Stimulated activated CD4-positive, alpha-beta T cell treated with anti-CD3 and anti-CD28 coated beads, Interleukin-4, amount 100 ng/mL, for 24 hours (primary cell): Measurements from ENCODE around the gene ROR1.
A peak's percentile ranks its signal among the peaks of the same experiment; 100 is the strongest.

Experiments used
- DNase-seq: peaks from one replicate; pipeline ENCODE4 v3.0.0-alpha.2; 2020

Gene ROR1

DNA sequence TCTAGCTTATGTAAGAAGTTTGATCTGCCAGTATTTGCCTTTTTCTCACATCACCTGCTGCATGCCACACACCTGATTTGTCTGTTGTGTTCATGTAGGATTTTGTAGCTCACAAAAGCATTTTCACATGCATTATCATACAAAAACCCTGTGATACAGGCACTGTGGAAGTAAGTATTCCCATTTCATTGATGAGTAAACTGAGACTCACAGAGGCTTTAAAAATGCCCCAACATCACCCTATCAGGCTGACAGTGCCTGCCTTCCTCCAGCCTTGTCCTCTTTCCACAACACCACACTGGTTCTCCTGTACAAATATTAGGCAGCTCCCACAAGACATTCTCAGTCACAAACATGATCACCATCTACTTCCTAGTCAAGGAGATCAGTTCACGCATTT lies 343.7 kb downstream of the ROR1 start:
- no peak for DNase-seq

GRCh38 chr1:64121766-64122385 lies 348.1 kb downstream of the ROR1 start:
- no peak for DNase-seq

- no peak for DNase-seq
Measured at GRCh38 chr1:64122588-64122987, 348.8 kb downstream of the ROR1 start.

- no peak for DNase-seq
Measured at GRCh38 chr1:64124704-64125440, 351.1 kb downstream of the ROR1 start.

DNA sequence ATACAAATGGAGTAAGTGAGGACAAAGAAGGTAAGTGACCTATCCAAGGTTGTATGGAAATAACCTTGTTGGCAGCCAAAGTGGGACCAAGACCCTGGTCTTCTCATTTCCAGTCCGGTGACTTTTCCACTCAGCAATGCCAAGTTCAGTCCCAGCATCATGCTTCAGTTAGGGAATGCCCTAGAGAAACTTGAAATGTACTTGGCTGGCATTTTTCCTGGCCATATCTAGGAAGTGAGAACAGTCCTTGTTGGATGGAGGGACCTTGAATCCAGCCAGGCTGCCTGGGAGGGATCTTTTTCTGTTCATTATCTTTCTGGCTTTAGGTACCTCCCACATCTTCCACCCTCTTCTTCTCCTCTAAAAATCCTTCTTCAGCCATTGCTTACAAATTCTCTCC lies 352.8 kb downstream of the ROR1 start:
- DNase-seq, result no peak

DNA sequence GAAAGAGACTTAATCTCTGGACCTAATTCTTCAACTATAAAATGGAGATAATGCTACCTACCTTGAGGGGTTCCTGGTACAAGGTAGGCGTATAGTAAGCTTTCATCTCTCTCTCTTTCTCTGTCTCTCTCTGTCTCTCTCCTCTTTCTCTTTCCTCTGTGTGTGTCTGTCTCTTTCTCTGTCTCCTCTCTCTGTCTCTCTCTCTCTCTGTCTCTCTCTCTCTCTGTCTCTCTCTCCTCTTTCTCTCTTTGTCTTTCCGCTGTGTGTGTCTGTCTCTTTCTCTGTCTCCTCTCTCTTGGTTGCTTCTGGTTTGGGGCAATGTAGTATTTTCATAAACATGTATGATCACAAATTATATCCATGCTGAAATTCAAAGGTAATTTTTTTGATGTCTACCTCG lies 353.5 kb downstream of the ROR1 start:
- DNase-seq, result no peak

- DNase-seq, result no peak
Measured at GRCh38 chr1:64129701-64130100, 355.9 kb downstream of the ROR1 start.

DNA sequence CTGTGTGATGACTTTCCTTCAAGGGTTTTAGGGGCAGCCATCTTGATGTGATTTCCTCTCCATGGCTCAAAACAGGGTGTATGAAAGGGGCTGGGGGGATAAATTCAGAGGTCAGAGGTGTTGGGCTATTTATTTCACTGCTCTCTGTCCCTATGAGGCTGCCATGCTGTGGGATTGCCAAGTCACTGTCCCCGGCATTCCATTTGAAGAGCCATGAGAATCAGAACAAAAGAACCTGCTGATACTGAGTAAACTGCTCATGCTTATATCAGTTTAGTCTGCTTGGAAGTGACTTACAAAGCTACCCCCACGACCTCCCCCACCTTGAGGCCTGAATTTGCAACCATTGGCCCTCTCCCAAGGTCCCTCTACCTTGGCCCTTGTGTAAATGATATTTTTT lies 357.3 kb downstream of the ROR1 start:
- no peak for DNase-seq

DNA sequence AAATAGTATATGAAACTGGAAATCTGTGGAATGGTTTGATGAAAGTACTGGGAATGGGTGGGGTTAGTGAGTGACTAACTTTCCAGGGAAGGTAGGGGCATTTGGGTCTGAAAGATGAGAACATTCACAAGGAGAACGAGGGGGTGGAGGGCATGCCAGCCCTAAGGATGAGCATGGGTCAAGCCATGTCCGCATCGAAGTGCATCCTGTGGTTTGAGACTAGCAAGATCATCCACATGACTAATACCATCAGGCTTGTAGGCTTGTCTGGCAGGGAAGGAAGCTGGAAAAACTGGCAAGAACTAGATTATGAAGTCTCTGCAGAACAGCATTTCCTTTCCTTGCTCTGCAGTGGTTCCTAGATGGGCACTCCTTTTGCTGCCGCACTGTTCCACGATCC lies 359.2 kb downstream of the ROR1 start:
- no peak for DNase-seq

GRCh38 chr1:64135462-64136223 lies 361.8 kb downstream of the ROR1 start:
- no peak for DNase-seq

- no peak for DNase-seq
Measured at GRCh38 chr1:64136296-64136695, 362.5 kb downstream of the ROR1 start.

- DNase-seq, result peak; percentile 70
Measured at GRCh38 chr1:64136752-64137411, 363.1 kb downstream of the ROR1 start.

- no peak for DNase-seq
Measured at GRCh38 chr1:64137412-64137803, 363.6 kb downstream of the ROR1 start.

GRCh38 chr1:64139877-64140276 lies 366.1 kb downstream of the ROR1 start:
- DNase-seq, result no peak

DNA sequence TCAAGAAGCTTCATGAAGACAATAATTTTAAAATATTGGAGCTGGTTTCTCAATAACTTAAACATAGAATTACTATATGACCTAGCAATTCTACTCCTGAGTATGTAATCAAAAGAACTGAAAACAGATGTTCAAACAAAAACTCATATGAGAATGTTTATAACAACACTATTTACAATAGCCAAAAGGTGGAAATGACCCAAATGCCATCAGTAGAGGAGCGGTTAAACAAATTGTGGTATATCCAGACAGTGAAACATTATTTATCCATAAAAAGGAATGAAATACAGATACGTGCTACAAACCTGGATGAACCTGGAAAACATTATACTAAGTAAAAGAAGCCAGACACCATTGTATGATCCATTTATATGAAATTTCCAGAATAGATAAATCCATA lies 366.8 kb downstream of the ROR1 start:
- no peak for DNase-seq

DNA sequence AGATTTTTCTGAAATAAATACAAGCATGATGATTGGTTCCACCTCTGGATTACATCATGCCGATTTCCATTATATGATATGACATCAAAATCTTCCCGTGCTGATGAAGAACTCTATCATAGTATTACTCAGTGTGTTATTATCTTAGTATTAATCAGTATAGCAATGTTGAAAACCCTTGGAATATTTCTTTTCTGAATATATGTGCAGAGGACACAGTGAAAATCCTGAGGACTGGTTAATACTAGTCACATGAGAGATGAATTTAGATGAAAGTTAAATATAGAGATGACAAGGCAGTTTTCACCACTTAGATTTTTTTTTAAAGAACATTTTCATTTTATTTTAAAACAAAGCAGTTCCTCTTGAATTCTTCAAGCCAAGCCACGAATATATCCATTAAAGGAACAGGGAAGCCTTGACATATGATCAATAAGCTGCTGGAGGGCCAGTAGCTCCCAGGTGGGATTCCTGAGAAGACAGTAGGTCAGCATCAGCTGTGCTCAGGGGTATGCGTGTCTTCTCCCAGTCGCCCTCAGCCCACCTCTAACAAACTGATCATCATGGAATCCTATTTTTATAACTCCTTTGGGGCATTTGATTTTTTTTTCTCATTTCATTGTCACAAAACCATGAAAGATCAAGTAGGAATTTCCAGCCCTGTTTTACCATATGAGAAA lies 373.4 kb downstream of the ROR1 start:
- no peak for DNase-seq

DNA sequence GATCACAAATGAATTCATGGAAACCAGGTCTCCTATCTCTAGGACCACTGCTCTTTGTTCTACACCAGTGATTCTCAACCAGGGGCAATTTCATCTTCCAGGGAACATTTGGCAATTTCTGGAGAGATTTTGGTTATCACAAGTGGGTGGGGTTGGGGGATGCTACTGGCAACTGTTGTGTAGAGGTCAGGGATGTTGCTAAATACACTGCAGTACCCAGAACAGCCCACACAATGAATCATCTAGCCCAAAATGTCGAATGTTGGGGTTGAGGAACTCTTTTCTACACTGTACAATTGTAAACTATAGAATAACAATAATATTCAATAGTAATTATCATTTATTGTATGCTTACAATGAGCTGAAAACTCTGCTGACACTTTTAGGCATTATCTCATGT lies 373.9 kb downstream of the ROR1 start:
- no peak for DNase-seq

DNA sequence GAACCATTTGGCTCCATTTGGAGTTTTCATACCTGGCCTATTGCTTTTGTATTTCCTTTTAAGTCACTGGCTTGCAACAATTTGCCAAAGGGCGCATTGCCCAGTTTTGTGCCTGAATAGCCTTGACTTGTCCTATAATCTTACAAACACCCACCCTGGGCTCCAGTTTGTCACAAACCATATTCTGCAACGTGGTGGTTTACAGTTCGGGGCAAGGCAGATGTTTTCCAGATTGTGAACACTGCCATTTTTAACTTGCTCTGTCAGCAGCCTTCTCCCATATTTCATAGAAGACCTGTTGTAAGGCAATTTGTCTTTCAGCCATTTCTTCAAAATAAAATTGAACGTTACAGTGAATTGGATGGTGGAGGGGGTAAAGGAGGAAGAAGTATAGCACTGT lies 376.4 kb downstream of the ROR1 start:
- no peak for DNase-seq

DNA sequence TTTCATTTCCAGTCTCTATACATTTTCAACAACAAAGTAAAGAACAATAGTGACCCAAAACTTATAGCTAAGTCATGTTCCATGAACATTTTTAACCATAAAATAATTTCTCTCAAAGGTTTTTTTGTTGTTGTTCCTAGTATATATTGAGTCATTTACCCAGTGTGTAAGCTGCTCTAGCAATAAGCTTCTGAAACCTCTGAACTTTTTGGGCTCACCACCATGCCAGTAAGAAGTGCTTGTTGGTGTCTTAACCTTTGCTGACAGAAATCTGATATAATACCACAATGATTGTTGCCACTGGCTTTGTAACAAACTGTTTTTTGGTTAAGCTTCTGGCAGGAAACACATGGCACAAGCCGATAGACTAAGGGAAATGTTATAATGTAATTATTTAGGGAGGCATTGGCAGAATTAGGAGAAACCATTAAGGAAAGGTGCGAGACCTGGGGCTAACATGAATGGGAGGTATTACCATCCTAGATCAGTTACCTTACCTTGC lies 377.0 kb downstream of the ROR1 start:
- no peak for DNase-seq

- DNase-seq, result no peak
Measured at GRCh38 chr1:64155278-64155677, 381.5 kb downstream of the ROR1 start.

DNA sequence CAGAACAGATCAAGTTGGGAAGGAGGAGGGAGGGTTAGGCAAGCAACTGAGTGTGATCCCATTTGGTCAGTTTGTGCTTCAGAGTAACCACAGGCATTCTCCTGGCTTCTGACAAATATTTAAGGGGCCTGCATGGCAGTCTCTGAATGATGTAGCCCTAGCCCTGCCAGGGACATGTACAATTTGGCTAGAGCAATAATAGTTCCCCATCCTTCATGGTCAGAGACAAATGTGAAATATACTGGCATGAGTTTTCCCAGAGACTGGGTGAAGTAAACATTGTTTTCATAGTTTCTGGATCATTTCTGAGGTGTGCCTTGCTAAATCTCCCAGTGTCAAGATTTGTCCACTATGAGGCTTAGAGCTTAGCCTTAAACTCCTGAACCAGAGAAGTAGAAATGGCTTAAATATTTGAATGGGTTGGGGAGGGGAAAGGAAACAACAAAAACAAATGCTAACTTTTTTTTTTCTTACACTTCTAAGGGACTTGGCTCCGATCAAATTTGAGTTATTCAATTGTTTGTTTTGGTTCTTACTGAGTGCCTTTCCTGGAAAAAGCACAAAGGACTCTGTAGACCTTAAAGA lies 387.6 kb downstream of the ROR1 start:
- no peak for DNase-seq

GRCh38 chr1:64162151-64162550 lies 388.3 kb downstream of the ROR1 start:
- no peak for DNase-seq
